Fibroblast of lung (primary cell): ENCODE measurements around the gene DCHS2.

Source experiments
- EZH2 ChIP-seq: IDR thresholded peaks from 2 replicates; pipeline ENCODE4 v1.5.1; 2012; ENCODE audit warnings: low read length, control low read depth, mild to moderate bottlenecking; ENCODE audit errors: missing control alignments
- TF ChIP-seq, protein P1 (sequence below), 2 donors: IDR thresholded peaks in 1 of 2; conservative IDR thresholded peaks in 1 of 2; 1 replicate in 1 of 2; 2 replicates in 1 of 2; pipeline ENCODE4 v1.5.1; 2011 to 2012; ENCODE audit warnings: low read length in 2 of 2, control low read depth in 1 of 2, inconsistent platforms in 1 of 2, low read depth in 1 of 2, mild to moderate bottlenecking in 1 of 2

DNA sequence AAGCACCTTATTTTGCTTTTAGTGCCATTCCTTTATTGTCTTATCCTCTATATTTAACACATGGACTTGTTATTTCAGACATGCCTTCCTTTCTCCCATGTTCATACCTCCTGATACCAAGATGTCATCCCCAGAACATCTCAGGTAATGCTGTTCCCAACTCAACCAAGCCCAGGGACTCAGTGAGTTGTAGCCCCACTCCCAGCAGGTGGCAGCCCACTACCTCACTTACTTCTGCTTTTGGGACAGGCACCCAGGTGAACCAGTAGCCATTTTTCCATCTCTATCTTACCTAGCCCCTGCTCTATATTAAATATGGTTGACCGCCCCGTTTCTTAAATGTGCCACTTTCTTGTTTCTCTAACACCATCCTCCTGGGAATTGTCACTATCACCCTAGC is 199.0 kb downstream of the DCHS2 start:
- TF ChIP-seq, protein P1, sequence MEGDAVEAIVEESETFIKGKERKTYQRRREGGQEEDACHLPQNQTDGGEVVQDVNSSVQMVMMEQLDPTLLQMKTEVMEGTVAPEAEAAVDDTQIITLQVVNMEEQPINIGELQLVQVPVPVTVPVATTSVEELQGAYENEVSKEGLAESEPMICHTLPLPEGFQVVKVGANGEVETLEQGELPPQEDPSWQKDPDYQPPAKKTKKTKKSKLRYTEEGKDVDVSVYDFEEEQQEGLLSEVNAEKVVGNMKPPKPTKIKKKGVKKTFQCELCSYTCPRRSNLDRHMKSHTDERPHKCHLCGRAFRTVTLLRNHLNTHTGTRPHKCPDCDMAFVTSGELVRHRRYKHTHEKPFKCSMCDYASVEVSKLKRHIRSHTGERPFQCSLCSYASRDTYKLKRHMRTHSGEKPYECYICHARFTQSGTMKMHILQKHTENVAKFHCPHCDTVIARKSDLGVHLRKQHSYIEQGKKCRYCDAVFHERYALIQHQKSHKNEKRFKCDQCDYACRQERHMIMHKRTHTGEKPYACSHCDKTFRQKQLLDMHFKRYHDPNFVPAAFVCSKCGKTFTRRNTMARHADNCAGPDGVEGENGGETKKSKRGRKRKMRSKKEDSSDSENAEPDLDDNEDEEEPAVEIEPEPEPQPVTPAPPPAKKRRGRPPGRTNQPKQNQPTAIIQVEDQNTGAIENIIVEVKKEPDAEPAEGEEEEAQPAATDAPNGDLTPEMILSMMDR (conservative IDR thresholded peaks at IDR 0.05 in 1 of 2, IDR thresholded peaks at IDR 0.05 in 1 of 2; ENCODE audit: low read depth in 1 of 2, low read length in 2 of 2) = no peak
- no peak for TF ChIP-seq EZH2
